A549 (cell line): ENCODE data around the gene TEAD3.

ENCODE experiments used
- CBX8 ChIP-seq: fragments of 200-600 bp; sonication (generic); IDR thresholded peaks from 2 replicates; pipeline ENCODE4 v1.6.1; 2016
- CHD4 ChIP-seq: fragments of 200-600 bp; sonication (generic); IDR thresholded peaks from 2 replicates; pipeline ENCODE4 v1.6.1; 2016; ENCODE audit warnings: antibody characterized with exemption, mild to moderate bottlenecking, borderline replicate concordance
- CTCF ChIP-seq: fragments of >200 bp; sonication (Bioruptor Twin); formaldehyde crosslinking; IDR thresholded peaks from 3 replicates; pipeline ENCODE4 v1.5.1; 2016
- ELK1 ChIP-seq: fragments of 150-350 bp; IDR thresholded peaks from 2 replicates; pipeline ENCODE4 v1.6.1; 2014; ENCODE audit warnings: low read depth, mild to moderate bottlenecking, low read length
- JUN ChIP-seq, 2 experiments: fragments of >200 bp; sonication (Bioruptor Twin); formaldehyde crosslinking; IDR thresholded peaks; 2 replicates in 1 of 2; 3 replicates in 1 of 2; pipeline ENCODE4 v1.6.1; 2016 to 2017
- KDM5A ChIP-seq: fragments of 200-600 bp; sonication (generic); IDR thresholded peaks from 2 replicates; pipeline ENCODE4 v1.6.1; 2016; ENCODE audit warnings: antibody characterized with exemption, mild to moderate bottlenecking
- MAZ ChIP-seq: fragments of 150-350 bp; IDR thresholded peaks from 2 replicates; pipeline ENCODE4 v1.6.1; 2014; ENCODE audit warnings: antibody characterized with exemption, low read depth, low read length, borderline replicate concordance
- POLR2A ChIP-seq: IDR thresholded peaks from 2 replicates; pipeline ENCODE4 v1.6.1; 2012; ENCODE audit warnings: mild to moderate bottlenecking, low read length
- TF ChIP-seq, protein P1 (sequence below): IDR thresholded peaks from 2 replicates; pipeline ENCODE4 v1.6.1; 2012
- TF ChIP-seq, protein P2 (sequence below): fragments of 200-600 bp; sonication (generic); IDR thresholded peaks from 2 replicates; pipeline ENCODE4 v1.6.1; 2016; ENCODE audit warnings: antibody characterized with exemption, mild to moderate bottlenecking, moderate library complexity

DNA sequence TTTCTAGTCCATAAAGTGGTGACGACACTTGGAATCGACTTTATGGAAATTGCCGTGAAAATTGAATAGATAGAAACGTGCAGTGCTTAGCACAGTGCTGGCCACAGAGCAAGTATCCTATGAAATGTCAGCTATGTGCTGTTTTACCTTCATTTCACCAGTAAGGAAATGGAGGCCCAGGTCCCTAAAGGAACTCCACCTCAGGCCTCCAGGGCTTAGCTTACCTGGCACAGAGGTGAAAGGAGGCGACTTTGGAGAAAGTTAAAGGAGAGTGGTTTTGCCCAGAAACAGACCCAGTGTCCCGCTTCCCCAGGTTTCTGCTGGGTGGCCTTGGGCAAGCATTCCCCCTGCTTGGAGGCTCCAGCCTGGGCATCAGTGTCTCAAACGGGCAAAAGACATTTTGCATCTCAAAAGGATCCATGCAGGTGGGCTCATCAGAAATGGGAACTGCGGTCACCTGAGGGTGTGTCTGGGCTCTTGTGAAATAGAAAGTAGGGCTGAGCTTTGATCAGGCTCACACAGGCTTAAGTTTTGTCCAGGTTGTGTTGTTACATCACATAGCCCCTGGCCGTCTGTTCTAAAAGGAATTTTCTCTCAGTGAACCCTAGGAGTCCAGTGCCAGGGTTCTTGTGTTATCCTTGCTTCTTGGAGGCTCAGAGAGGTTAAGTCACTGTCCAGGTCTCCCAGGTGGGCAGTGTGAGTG, 22.6 kb upstream of the TEAD3 start:
- no peak for TF ChIP-seq CTCF
- no peak for TF ChIP-seq ELK1
- TF ChIP-seq POLR2A, result no peak
- no peak for TF ChIP-seq JUN (IDR thresholded peaks at IDR 0.05)
- TF ChIP-seq, protein P1, sequence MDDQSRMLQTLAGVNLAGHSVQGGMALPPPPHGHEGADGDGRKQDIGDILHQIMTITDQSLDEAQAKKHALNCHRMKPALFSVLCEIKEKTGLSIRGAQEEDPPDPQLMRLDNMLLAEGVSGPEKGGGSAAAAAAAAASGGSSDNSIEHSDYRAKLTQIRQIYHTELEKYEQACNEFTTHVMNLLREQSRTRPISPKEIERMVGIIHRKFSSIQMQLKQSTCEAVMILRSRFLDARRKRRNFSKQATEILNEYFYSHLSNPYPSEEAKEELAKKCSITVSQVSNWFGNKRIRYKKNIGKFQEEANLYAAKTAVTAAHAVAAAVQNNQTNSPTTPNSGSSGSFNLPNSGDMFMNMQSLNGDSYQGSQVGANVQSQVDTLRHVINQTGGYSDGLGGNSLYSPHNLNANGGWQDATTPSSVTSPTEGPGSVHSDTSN, result no peak
- TF ChIP-seq KDM5A, result no peak
- TF ChIP-seq CHD4, result no peak
- TF ChIP-seq MAZ, result no peak
- no peak for TF ChIP-seq CBX8
- TF ChIP-seq, protein P2, sequence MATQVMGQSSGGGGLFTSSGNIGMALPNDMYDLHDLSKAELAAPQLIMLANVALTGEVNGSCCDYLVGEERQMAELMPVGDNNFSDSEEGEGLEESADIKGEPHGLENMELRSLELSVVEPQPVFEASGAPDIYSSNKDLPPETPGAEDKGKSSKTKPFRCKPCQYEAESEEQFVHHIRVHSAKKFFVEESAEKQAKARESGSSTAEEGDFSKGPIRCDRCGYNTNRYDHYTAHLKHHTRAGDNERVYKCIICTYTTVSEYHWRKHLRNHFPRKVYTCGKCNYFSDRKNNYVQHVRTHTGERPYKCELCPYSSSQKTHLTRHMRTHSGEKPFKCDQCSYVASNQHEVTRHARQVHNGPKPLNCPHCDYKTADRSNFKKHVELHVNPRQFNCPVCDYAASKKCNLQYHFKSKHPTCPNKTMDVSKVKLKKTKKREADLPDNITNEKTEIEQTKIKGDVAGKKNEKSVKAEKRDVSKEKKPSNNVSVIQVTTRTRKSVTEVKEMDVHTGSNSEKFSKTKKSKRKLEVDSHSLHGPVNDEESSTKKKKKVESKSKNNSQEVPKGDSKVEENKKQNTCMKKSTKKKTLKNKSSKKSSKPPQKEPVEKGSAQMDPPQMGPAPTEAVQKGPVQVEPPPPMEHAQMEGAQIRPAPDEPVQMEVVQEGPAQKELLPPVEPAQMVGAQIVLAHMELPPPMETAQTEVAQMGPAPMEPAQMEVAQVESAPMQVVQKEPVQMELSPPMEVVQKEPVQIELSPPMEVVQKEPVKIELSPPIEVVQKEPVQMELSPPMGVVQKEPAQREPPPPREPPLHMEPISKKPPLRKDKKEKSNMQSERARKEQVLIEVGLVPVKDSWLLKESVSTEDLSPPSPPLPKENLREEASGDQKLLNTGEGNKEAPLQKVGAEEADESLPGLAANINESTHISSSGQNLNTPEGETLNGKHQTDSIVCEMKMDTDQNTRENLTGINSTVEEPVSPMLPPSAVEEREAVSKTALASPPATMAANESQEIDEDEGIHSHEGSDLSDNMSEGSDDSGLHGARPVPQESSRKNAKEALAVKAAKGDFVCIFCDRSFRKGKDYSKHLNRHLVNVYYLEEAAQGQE, result no peak
